ENCODE data around the gene SPRR2F.

Gene SPRR2F

DNA sequence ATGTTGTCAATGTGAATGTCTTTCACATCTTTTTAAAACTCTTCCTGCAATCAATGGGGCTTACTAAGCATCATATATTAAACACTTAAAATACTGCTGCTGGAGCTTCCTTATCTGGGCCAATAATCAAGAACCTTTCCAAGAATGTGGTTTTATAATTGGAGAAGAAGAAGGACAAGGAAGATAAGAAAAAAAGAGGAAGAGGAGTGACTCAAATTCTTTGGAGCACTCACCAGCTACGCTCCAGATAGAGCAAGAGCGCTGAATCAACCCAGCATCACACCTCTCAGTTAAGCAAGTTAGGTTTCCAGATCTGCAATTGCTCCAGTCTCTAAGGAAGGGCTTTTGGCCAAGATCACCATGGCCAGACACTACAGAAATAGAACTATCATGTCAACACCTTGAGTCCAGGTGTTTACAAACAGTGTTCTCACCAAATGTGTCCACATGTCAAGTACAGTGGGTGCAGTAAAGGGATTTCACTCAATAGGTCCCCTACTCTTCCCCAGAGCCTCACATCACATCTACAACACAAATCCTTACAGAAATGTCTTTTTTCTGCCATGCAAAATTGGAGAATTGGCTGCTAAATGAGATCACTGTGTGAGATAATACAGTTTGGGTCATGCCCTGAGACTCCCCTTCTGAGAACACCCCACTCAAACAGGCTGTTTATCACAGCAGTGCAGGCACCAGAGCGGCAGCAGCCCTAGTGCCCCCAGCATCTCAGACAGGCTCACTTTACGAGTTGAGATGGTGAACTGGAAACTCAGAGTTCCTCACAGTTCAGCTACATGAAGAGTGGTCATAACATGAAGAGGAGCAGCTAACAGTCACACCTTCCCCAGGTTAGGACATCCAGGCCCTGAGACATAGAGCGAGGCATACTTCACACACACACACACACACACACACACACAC is 40.2 kb downstream of the SPRR2F start:
- no peak for DNase-seq

DNA sequence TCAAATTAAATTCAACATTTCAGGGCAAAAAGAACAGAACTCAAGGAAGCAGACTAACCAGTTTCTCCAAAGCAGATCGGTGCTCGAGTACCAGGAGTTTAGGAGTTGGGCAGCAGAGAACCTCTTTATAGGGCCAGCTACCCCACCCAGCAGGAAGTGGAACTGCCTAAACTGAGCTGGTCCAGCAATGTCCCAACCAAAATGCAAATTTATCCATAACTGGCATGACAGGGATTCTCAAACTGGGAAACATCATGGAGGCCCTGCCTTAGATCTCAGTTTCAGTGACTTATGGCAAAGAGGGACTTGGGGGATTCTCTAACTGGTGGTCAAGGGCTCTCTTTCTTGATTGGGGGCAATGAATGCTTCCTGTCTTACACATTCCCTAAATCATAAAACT is 41.8 kb downstream of the SPRR2F start, which contains the start of gene SPRR2B:
SPRR2B (minus strand) TSS at position 101 of the 400 bp plus-strand sequence. CDS start 772 bp downstream, outside the sequence.
- DNase-seq, result no peak

GRCh38 chr1:153070243-153070642 is 43.1 kb downstream of the SPRR2F start:
- no peak for DNase-seq

Data from amniotic stem cell (primary cell).